HG03521 (cell line): Measurements from ENCODE around the gene SCN8A.

Experiments used
- ATAC-seq: cut with Tn5 transposase; IDR thresholded peaks from one replicate; pipeline ENCODE4 v1.9.1; 2021; ENCODE audit warnings: mild to moderate bottlenecking, moderate library complexity; ENCODE audit not compliant: unreplicated experiment

SCN8A gene

DNA sequence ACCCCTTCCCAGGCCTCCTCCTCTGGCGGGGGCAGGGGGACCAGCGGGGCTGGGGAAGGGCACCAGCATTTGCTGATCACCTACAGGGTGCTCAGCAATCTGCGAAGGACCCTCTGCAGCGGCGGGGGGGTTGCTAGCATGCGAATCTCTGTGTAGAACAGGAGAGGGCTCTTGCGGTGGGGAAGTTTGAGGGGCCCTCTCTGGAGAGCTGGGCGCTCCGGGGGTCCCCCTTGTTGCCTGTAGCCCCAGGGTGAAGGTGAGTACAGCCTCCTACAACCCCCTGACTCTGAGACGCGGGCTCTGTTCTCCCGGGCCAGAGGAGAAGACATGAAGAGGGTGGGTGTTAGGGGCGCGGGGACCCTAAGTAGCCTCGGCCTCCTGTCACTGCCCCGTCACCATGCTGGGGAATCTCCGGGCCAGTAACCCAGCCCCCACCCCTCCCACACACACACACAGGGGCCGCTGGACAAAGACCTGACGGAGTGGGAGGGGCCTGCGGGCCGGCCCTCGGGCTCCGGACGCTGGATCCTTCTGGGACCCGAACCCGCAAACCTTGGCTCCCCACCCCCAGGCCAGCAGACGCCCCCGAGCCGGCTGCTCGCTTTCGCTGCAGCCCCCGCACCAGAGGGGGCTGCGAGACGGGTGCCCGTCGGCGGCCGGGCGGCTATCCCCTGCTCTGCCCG lies 256.8 kb downstream of the SCN8A start:
- ATAC-seq: no peak

DNA sequence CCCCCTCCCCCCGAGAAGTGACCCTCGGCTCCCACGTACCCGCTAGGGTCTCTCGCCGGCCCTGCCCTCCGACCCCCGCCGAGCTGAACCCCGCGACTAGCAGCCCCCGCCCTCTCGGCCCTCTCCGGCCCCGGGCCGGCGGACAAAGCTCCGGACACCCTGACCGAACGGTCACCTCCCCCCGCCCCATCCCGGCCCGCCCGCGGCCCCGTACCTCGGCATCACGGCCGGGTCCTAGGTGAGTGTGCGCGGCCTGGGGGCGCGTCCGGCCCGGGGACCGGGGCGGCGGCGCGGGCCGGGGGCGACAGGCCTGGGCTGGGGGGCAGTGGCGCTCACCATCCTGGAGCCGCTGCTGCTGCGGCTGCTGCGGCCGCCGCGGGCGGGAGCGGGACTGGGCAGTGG lies 257.3 kb downstream of the SCN8A start, which contains the start of gene FIGNL2:
Gene FIGNL2 (minus strand): TSS at position 393 of the 402 bp plus-strand sequence. CDS start 26,305 bp downstream, outside the sequence.
- ATAC-seq: no peak

DNA sequence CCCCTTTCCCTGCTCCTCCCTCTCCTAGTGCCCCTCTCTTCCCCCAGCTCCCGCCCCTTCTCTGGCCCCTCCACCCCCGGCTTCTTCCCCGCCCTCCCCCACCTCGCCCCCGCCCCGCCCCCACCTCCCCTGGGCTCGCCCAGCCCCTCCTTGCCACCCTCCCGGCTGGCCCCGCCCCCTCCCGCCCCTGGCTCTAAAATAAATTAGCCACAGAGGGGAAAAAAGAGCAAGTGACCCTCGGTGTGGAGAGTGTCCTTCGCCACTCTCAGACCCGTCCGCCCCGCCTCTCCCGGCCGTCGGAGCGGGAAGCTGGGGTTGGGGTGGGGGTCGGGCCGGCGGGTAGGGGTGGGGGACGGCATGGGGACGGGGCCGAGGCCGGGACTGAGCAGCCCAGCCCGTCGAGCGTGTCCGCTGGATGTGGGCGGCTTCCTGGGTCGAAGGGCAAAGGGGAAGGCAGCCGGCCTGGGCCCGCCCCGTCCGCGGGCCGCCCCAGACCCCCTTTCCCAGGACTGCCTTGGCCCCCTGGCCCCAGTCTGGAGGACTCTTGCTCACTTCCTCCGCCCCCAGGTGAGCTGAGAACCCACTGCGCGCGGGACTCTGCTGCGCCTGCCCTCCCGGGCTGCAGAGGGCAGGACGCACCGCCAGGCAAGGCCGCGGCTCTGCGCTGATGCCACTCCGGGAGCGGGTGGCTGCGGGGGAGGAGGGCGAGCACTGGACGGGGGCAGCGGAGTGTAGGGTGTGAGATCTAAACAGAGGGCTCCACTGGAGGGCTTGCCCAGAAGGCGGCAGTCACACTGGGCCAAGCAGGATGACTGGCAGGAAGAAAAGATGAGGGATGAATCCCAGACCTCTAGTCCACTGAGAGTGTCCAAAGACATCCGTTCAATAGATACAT lies 258.1 kb downstream of the SCN8A start:
- no peak for ATAC-seq

DNA sequence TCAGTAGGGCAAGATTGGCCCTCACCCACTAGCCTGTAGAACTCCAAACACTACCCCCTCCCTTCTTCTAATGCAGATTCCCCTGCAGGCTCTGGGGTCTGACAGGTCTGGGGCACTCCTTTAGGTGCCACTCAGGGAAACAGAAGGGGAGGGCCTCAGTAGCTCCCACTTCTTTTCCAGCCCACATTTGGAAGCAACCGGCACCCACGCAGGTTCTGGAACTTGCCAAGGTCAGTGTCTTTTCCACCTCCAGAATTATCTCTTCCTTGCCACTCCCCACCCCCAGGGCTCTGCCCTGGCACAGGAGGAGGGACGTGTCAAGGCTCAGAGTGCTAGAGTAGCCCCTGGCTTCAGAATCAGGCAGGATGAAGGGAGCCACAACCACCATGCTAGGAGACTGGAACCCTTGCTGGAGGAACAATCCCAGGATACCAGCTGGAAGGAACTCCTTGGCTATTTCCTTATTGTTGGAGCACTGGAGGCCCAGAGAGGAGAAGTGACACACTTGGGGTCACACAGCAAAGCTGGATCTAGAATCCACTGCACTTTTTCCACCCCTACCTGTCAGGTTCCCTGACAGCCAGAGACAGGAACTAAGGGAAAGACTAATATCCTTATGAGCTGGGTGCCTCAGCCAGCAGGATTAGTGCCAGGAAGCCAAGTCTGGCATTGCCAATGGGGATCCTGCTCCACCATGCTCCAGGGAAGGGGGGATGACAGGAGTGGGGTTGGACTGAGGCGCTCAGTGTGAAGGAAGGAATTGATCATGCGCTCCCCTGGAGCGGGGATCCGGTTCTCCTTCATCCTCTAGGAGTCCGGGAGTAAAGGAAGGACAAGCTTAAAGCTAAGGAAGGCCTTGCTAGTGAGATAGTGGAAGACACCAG lies 259.3 kb downstream of the SCN8A start:
- no peak for ATAC-seq

DNA sequence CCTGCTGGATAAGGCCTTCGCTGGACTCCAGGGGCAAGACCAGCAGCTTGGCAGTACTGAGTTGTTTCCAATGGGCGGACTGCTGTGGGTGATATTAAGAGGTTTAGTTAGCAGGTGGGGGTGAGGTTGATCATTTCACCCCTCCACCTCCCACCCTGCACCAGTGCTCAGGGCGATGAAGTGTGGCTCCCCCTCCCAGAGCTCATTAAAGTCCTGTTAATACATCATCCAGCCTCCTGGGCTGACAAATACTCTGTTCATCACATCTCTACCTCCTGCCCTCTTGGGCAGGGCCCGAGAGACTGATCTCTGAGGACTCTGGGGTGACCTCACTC lies 259.9 kb downstream of the SCN8A start:
- no peak for ATAC-seq

DNA sequence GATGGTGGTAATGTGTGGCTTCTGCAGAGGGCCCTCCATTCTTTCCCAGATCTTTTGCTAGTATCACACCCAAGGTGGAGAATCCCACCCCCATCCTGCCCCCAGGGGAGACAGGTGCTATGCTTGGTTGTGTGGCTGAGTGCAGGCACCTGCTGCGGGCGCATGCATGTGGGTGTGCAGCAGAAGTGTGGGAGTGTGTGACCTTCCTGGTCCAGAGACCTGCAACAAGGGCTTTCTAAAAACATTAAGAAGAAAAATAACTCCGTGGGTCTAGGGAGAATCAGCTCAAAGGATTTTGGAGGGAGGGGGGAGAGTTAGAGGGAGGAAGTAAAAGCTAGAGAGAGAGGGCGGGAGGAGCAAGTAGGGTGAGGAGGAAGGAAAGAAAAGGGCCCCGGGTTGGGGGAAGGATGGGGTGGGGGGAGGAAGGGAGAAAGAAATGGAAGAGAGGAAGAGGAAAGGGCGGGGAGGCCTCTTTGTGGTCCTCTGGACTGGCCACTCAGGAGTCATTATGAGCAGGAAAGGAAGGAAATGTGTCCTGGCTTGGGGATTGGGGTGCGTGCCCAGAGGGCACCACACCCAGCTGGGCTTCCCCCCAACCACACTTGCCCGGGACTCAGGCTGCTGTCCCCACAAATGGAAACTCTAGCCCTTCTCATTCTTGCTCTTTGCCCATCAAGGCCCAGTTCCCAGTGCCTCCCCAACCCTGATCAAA lies 260.5 kb downstream of the SCN8A start:
- ATAC-seq: no peak

DNA sequence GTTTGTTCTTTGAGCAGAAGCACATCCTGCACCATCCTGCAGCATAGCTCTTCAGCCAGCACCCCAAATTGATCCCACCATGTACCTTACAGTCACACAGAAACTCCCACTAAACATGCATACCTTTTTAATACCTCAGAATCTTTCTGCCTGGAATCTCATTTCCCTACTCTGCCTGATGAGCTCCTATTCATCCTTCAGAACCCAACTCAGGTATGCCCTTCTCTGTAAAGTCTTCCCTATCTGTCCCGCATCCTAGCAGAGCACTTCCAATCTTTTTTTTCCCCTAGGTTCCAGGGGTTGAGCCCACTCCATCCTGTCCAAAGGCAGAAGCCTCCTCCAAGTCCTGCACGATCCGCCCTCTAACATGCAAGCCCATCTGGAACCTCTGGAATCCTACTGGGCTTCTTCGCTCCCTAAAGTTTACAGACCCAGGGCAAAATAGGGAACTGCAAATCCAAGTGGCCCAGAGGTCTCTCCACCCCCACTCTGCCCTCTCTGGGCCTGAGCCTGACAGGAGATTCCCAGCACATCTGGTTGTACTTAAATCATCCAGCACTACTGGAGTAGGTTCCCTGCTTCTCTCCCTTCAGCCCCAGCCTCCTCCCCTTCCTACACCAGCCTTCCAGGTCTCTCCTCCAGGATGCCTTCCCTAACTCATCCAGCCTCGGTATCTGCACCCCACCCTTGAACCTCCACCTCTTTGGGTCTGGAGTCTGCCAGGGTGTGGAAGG lies 261.5 kb downstream of the SCN8A start:
- no peak for ATAC-seq

DNA sequence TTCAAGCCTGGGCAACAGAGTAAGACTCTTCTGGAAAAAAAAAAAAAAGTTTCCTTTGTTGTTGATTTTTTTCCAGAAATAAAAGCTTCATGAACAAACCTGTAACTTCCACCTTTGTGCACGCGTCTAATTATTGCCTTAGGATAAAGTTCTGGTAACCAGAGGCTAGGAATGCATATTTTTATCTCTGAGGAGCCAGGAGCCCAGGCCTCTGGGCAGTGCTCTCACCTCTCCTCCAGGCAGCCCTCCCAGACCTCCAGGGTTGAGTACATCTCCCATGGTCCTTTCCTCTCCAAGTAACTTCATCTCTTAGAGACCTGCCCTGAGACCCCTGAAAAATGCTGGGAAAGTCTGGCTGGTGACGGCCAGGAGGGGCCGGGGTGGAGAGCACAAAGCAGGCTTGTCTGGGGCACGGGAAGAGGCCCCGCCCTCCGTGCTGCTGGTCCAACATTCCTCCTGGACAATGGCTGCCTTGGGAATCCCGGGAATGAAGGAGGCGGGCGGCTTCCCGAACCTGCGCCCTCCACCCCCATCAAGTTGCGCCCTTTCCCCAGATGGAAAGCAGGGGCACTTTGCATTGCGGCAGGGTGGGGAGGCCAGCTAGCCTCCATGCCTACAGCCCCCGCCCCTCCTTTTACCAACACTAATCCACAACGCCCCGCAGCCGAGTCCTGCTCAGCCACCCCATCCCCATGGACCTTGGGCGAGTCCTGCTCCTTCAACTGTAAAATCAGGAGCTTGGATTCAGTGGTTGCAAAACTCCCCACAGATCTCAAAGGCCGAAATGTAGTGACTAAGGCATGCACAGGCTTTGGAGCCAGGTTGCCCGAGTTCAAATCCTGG lies 264.8 kb downstream of the SCN8A start:
- ATAC-seq: no peak

DNA sequence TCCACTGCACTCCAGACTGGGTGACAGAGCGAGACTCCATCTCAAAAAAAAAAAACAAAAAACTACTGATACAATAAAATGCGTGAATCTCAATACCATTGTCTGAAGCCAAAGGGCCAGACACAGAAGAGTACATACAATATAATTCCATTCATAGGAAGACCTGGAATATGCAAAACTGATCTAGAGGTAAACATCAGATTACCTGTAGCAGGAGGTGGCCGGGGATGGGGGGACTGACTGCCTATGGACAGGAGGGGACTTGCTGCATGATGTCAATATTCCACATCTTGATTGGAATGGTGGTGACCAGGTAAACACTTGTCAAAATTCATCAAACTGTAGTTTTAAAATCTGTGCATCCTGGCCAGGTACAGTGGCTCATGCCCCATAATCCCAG lies 270.0 kb downstream of the SCN8A start:
- no peak for ATAC-seq
